Measurements from ENCODE around the gene ARID5B. TPM values are rescaled to one million over a fixed set of nuclear protein-coding genes. Genes with fewer than 3 reads are reported as not detected.
A peak's percentile ranks its signal among the peaks of the same experiment; 100 is the strongest.

ARID5B gene
- total and polyA plus RNA-seq, 7 donors: 8.5 to 166 (median 75.9) TPM

- no peak for ATAC-seq
- H3K9me3 ChIP-seq: no peaks in the 10 kb centered on the region
- no peaks in the 10 kb centered on the region for H3K36me3 ChIP-seq (ENCODE audit: insufficient read depth in 1 of 2, low read depth in 1 of 2)
- DNase-seq: no peak
- H3K4me1 ChIP-seq: peaks cover 7% of the 10 kb centered on the region
- TF ChIP-seq CTCF (IDR thresholded peaks at IDR 0.05): no peak
- no peak overlapping the region for H3K27ac ChIP-seq
- H3K4me3 ChIP-seq: no peak overlapping the region
- intact Hi-C loops (cut with DNase I): loop anchor here in 1 of 2 donors (10.0 kb wide), 1 partner anchor 144 kb away; no protein-coding TSS in a partner anchor
- H3K27me3 ChIP-seq (ENCODE audit: insufficient read depth in 3 of 3, low read length in 2 of 3): no peaks in the 10 kb centered on the region
Measured at GRCh38 chr10:61890430-61890829, 11.1 kb upstream of the ARID5B start.

DNA sequence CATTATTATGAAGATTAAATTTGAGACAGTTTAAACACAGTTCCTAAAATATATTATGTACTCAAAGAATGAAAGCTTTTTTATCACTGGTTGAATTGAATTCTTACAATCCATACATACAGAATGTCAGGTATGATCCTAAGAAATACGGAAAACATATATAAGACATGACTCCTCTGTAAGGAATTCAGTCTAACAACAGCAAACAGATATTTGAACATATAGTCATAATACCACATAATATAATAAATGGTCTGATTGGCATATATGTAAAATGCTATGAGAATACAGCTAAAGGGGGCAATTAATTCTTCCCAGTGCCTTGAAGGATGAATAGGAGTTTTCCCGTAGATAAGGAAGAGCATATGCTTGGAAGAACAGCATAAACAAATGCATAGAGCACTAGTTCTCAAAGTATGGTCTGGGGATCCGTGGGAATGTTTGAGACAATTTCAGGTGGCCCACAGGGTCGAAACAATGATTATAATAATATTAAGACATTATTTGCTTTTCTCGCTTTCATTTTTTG lies 10.6 kb upstream of the ARID5B start:
- intact Hi-C loops (cut with DNase I): loop anchor here in 1 of 2 donors (10.0 kb wide), 1 partner anchor 144 kb away; no protein-coding TSS in a partner anchor
- Histone ChIP-seq H3K27me3 (ENCODE audit: insufficient read depth in 3 of 3, low read length in 2 of 3) (no peaks in the 10 kb centered on the region), H3K36me3 (ENCODE audit: insufficient read depth in 1 of 2, low read depth in 1 of 2) (no peaks in the 10 kb centered on the region), H3K9me3 (no peaks in the 10 kb centered on the region), H3K4me3 (no peak overlapping the region), H3K4me1 (peaks cover 7% of the 10 kb centered on the region), H3K27ac (no peak overlapping the region)
- 93 to 95% (median 94%) methylated on average over 5 of the region's 5 CpGs for WGBS, 3 donors
- DNase-seq (no peak), ATAC-seq (no peak)
- TF ChIP-seq CTCF (IDR thresholded peaks at IDR 0.05): no peak

- Histone ChIP-seq H3K4me3 (no peak overlapping the region), H3K4me1 (peaks cover 7% of the 10 kb centered on the region), H3K27me3 (ENCODE audit: insufficient read depth in 3 of 3, low read length in 2 of 3) (no peaks in the 10 kb centered on the region), H3K27ac (no peak overlapping the region), H3K9me3 (no peaks in the 10 kb centered on the region), H3K36me3 (ENCODE audit: insufficient read depth in 1 of 2, low read depth in 1 of 2) (no peaks in the 10 kb centered on the region)
- no peak for TF ChIP-seq CTCF (IDR thresholded peaks at IDR 0.05)
- peak in 2 of 4 donors; percentile 70 to 72 for ATAC-seq
- intact Hi-C loops (cut with DNase I): loop anchor here in 1 of 2 donors (10.0 kb wide), 1 partner anchor 143 kb away; no protein-coding TSS in a partner anchor
- DNase-seq: no peak
- 38 to 51% (median 41%) methylated on average over 5 of the region's 5 CpGs for WGBS, 3 donors
Measured at GRCh38 chr10:61891906-61892585, 9.5 kb upstream of the ARID5B start.

DNA sequence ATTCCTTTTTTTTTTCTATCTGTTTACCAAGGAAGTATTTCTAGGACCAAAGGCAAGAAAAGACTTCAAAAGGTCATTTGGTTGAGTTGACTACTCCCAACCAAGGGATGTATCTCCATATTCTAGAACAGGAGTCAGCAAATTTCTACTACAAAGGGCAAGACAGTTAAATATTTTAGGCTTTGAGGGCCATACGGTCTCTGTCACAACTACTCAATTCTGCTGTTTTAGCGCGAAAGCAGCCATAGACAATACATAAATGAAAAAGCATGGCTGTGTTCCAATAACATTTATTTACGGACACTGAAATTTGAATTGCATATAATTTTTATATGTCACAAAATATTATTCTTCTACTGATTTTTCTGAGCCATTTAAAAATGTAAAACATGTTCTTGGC lies 8.5 kb upstream of the ARID5B start:
- Histone ChIP-seq H3K27me3 (ENCODE audit: insufficient read depth in 3 of 3, low read length in 2 of 3) (no peaks in the 10 kb centered on the region), H3K36me3 (ENCODE audit: insufficient read depth in 1 of 2, low read depth in 1 of 2) (no peaks in the 10 kb centered on the region), H3K9me3 (no peaks in the 10 kb centered on the region), H3K4me3 (no peak overlapping the region), H3K27ac (no peak overlapping the region), H3K4me1 (peaks cover 10% of the 10 kb centered on the region)
- no peak for DNase-seq
- no peak for ATAC-seq
- intact Hi-C loops (cut with DNase I): loop anchor here in 1 of 2 donors (10.0 kb wide), 1 partner anchor 142 kb away; no protein-coding TSS in a partner anchor
- no peak for TF ChIP-seq CTCF (IDR thresholded peaks at IDR 0.05)
- 84 to 92% (median 86%) methylated on average over 4 of the region's 4 CpGs for WGBS, 3 donors

Data from psoas muscle (tissue), 8 donors.